ENCODE measurements around the gene ZNF101. TPM values are rescaled to one million over a fixed set of nuclear protein-coding genes. Genes with fewer than 3 reads are reported as not detected.
"Not testable (repeated sequence)": the region's sequence is repeated elsewhere in the genome, so short reads cannot be mapped to it uniquely, and the experiment has no call there.

Gene ZNF101
- polyA plus RNA-seq, 1 experiment = 4.5 TPM

DNA sequence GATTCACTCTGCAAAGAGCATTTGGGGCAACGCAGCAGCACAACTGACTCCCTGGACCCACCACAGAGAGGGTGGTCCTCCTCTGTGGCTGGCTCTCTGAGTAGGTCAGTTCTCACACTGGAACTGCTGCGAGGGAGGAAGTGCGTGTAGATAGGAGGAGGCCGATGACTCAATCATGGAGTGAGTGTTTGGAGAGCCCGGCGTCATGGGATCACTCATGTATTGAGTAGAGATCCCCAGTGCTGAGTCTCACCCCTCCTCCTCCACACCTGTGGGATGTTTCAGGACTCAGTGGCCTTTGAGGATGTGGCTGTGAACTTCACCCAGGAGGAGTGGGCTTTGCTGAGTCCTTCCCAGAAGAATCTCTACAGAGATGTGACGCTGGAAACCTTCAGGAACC, 8.9 kb downstream of the ZNF101 start:
- CTCF ChIA-PET = no interaction called here
- Histone ChIP-seq H3K27me3 (ENCODE audit: control insufficient read depth, insufficient read depth, low read length) (no peaks in the 10 kb centered on the region), H3K9me3 (ENCODE audit: control insufficient read depth, insufficient read depth, low read length) (peaks cover 64% of the 10 kb centered on the region), H3K4me3 (ENCODE audit: low read depth, low read length) (no peak overlapping the region), H3K27ac (ENCODE audit: low read depth, low read length) (no peak overlapping the region)
- no peak for DNase-seq (ENCODE audit: low read depth, low spot score)
- TF ChIP-seq, protein P1, sequence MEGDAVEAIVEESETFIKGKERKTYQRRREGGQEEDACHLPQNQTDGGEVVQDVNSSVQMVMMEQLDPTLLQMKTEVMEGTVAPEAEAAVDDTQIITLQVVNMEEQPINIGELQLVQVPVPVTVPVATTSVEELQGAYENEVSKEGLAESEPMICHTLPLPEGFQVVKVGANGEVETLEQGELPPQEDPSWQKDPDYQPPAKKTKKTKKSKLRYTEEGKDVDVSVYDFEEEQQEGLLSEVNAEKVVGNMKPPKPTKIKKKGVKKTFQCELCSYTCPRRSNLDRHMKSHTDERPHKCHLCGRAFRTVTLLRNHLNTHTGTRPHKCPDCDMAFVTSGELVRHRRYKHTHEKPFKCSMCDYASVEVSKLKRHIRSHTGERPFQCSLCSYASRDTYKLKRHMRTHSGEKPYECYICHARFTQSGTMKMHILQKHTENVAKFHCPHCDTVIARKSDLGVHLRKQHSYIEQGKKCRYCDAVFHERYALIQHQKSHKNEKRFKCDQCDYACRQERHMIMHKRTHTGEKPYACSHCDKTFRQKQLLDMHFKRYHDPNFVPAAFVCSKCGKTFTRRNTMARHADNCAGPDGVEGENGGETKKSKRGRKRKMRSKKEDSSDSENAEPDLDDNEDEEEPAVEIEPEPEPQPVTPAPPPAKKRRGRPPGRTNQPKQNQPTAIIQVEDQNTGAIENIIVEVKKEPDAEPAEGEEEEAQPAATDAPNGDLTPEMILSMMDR (IDR thresholded peaks at IDR 0.05; ENCODE audit: low read depth, low read length) = no peak
- POLR2A ChIA-PET = no interaction called here

DNA sequence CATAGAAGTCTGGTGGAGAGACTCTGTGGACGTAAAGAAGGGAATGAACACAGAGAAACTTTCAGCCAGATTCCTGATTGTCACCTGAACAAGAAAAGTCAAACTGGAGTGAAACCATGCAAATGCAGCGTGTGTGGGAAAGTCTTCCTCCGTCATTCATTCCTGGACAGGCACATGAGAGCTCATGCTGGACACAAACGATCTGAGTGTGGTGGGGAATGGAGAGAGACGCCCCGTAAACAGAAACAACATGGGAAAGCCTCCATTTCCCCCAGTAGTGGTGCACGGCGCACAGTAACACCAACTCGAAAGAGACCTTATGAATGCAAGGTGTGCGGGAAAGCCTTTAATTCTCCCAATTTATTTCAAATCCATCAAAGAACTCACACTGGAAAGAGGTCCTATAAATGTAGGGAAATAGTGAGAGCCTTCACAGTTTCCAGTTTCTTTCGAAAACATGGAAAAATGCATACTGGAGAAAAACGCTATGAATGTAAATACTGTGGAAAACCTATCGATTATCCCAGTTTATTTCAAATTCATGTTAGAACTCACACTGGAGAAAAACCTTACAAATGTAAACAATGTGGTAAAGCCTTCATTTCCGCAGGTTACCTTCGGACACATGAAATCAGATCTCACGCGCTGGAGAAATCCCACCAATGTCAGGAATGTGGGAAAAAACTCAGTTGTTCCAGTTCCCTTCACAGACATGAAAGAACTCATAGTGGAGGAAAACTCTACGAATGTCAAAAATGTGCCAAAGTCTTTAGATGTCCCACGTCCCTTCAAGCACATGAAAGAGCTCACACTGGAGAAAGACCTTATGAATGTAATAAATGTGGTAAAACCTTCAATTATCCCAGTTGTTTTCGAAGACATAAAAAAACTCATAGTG, 10.8 kb downstream of the ZNF101 start:
- H3K27ac ChIP-seq (ENCODE audit: low read depth, low read length) = no peak overlapping the region
- no peaks in the 10 kb centered on the region for H3K27me3 ChIP-seq (ENCODE audit: control insufficient read depth, insufficient read depth, low read length)
- TF ChIP-seq, protein P1 (IDR thresholded peaks at IDR 0.05; ENCODE audit: low read depth, low read length) = no peak
- ChIA-PET CTCF (no interaction called here), POLR2A (no interaction called here)
- no peak for DNase-seq (ENCODE audit: low read depth, low spot score)
- peaks cover 72% of the 10 kb centered on the region for H3K9me3 ChIP-seq (ENCODE audit: control insufficient read depth, insufficient read depth, low read length)
- no peak overlapping the region for H3K4me3 ChIP-seq (ENCODE audit: low read depth, low read length)

DNA sequence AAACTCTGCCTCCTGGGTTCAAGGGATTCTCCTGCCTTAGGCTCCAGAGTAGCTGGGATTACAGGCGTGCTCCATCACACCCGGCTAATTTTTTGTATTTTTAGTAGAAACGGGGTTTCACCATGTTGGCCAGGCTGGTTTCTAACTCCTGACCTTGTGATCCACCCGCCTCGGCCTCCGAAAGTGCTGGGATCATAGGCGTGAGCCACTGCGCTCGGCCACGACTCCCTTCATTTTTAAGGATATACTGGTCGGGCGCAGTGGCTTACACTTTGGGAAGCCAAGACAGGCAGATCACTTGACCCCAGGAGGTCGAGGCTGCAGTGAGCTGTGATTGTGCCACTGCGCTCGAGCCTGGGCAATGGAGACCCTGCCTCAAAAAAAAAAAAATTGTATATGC, 17.5 kb downstream of the ZNF101 start:
- peaks cover 60% of the 10 kb centered on the region for H3K9me3 ChIP-seq (ENCODE audit: control insufficient read depth, insufficient read depth, low read length)
- DNase-seq (ENCODE audit: low read depth, low spot score); H3K27ac ChIP-seq (ENCODE audit: low read depth, low read length); CTCF ChIA-PET; H3K27me3 ChIP-seq (ENCODE audit: control insufficient read depth, insufficient read depth, low read length); H3K4me3 ChIP-seq (ENCODE audit: low read depth, low read length): not testable (repeated sequence)
- POLR2A ChIA-PET = interaction anchor here (0.6 kb wide), 1 partner anchor 18 kb away, joined by 3 read pairs; no protein-coding TSS in a partner anchor

DNA sequence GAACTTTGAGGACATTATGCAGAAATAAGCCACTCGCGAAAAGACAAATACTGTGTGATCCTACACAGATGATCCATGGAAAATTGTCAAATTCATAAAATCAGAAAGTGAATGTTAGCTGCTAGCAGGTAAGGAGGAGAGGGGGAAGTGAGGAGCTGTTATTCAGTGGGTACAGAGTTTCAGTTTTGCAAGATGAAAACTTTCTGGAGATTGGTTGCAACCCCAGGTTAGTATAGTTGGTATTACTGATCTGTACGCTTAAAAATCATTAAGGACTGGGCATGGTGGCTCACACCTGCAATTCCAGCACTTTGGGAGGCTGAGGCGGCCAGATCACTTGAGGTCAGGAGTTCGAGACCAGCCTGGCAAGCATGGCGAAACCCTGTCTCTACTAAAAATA, 17.9 kb downstream of the ZNF101 start:
- Histone ChIP-seq H3K27ac (ENCODE audit: low read depth, low read length) (no peak overlapping the region), H3K9me3 (ENCODE audit: control insufficient read depth, insufficient read depth, low read length) (peaks cover 61% of the 10 kb centered on the region), H3K4me3 (ENCODE audit: low read depth, low read length) (no peak overlapping the region), H3K27me3 (ENCODE audit: control insufficient read depth, insufficient read depth, low read length) (no peaks in the 10 kb centered on the region)
- POLR2A ChIA-PET = no interaction called here
- TF ChIP-seq, protein P1 (IDR thresholded peaks at IDR 0.05; ENCODE audit: low read depth, low read length) = no peak
- CTCF ChIA-PET = no interaction called here
- DNase-seq (ENCODE audit: low read depth, low spot score) = no peak

DNA sequence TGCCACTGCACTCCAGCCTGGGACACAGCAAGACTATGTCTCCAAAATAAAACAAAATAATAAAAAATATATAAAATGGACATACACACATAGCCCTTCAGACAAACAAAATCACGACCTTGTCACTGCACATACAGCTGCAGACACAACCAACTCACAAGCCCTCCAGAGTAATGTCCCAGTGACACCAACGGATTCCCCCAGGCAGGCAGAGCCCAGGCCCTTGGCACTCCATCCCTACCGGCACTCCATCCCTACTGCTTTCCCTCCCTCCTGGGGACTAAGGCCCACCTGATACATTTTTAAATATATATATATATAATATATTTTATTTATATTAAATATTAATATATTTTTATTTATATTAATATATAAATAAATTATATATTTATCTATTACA, 18.5 kb downstream of the ZNF101 start:
- no peak overlapping the region for H3K27ac ChIP-seq (ENCODE audit: low read depth, low read length)
- DNase-seq (ENCODE audit: low read depth, low spot score) = no peak
- POLR2A ChIA-PET = no interaction called here
- TF ChIP-seq, protein P1 (IDR thresholded peaks at IDR 0.05; ENCODE audit: low read depth, low read length) = no peak
- CTCF ChIA-PET = no interaction called here
- no peak overlapping the region for H3K4me3 ChIP-seq (ENCODE audit: low read depth, low read length)
- peaks cover 59% of the 10 kb centered on the region for H3K9me3 ChIP-seq (ENCODE audit: control insufficient read depth, insufficient read depth, low read length)
- H3K27me3 ChIP-seq (ENCODE audit: control insufficient read depth, insufficient read depth, low read length) = no peaks in the 10 kb centered on the region

DNA sequence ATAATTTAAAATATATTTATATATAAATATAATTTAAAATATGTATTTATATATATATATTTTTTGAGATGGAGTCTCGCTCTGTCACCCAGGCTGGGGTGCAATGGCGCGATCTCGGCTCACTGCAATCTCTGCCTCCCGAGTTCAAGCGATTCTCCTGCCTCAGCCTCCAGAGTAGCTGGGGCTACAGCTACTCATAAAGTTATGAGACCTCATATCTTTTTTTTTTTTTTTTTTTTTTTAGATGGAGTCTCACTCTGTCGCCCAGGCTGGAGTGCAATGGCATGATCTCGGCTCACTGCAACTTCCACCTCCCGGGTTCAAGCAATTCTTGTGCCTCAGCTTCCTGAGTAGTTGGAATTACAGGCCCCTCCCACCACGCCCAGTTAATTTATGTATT, 20.4 kb downstream of the ZNF101 start:
- H3K27ac ChIP-seq (ENCODE audit: low read depth, low read length); H3K4me3 ChIP-seq (ENCODE audit: low read depth, low read length); POLR2A ChIA-PET; DNase-seq (ENCODE audit: low read depth, low spot score); H3K27me3 ChIP-seq (ENCODE audit: control insufficient read depth, insufficient read depth, low read length); CTCF ChIA-PET: not testable (repeated sequence)
- peaks cover 47% of the 10 kb centered on the region for H3K9me3 ChIP-seq (ENCODE audit: control insufficient read depth, insufficient read depth, low read length)
